Neuron (in vitro differentiated cells): Measurements from ENCODE around the gene CCL25.

Source experiments
- H2AFZ ChIP-seq: one replicate; pipeline ENCODE4 v1.6.1; 2013; ENCODE audit warnings: low read depth, mild to moderate bottlenecking, inconsistent platforms, low read length, moderate library complexity
- H3K27me3 ChIP-seq: one replicate; pipeline ENCODE4 v1.6.1; 2013; ENCODE audit warnings: low read length; ENCODE audit not compliant: insufficient read depth
- H3K36me3 ChIP-seq: one replicate; pipeline ENCODE4 v1.6.1; 2013; ENCODE audit warnings: low read length; ENCODE audit not compliant: insufficient read depth
- H3K4me1 ChIP-seq: one replicate; pipeline ENCODE4 v1.6.1; 2013; ENCODE audit warnings: low read length; ENCODE audit not compliant: insufficient read depth
- H3K4me3 ChIP-seq: 2 replicates; pipeline ENCODE4 v1.5.1; 2013; ENCODE audit warnings: mild to moderate bottlenecking, low read length, moderate library complexity
- H3K9me3 ChIP-seq: one replicate; pipeline ENCODE4 v1.6.1; 2013; ENCODE audit warnings: low read length

Gene CCL25

GRCh38 chr19:8056533-8056932 lies 4.0 kb downstream of the CCL25 start:
- Histone ChIP-seq H2AFZ (no peak overlapping the region), H3K4me1 (no peaks in the 10 kb centered on the region)

GRCh38 chr19:8057545-8058270 lies 5.1 kb downstream of the CCL25 start:
- Histone ChIP-seq H2AFZ (no peak overlapping the region), H3K4me3 (no peak overlapping the region), H3K27me3 (no peaks in the 10 kb centered on the region), H3K9me3 (no peaks in the 10 kb centered on the region), H3K4me1 (no peaks in the 10 kb centered on the region), H3K36me3 (no peaks in the 10 kb centered on the region)

More at GRCh38 chr19:8056533-8056932, 4.0 kb downstream of the CCL25 start:
- Histone ChIP-seq H3K36me3 (no peaks in the 10 kb centered on the region), H3K27me3 (no peaks in the 10 kb centered on the region), H3K9me3 (no peaks in the 10 kb centered on the region), H3K4me3 (no peak overlapping the region)

GRCh38 chr19:8064911-8065874 lies 12.6 kb downstream of the CCL25 start:
- Histone ChIP-seq H3K4me1 (no peaks in the 10 kb centered on the region), H3K9me3 (peaks cover 4% of the 10 kb centered on the region), H3K27me3 (no peaks in the 10 kb centered on the region), H2AFZ (no peak overlapping the region), H3K4me3 (no peak overlapping the region), H3K36me3 (no peaks in the 10 kb centered on the region)

- Histone ChIP-seq H3K4me1 (no peaks in the 10 kb centered on the region), H3K4me3 (no peak overlapping the region), H2AFZ (no peak overlapping the region), H3K9me3 (peaks cover 4% of the 10 kb centered on the region), H3K27me3 (no peaks in the 10 kb centered on the region), H3K36me3 (no peaks in the 10 kb centered on the region)
Observed at GRCh38 chr19:8065875-8066261, 13.3 kb downstream of the CCL25 start.

GRCh38 chr19:8069096-8069973 lies 16.8 kb downstream of the CCL25 start:
- Histone ChIP-seq H3K36me3 (peaks cover 2% of the 10 kb centered on the region), H2AFZ (no peak overlapping the region), H3K9me3 (peaks cover 4% of the 10 kb centered on the region), H3K4me1 (no peaks in the 10 kb centered on the region), H3K27me3 (no peaks in the 10 kb centered on the region), H3K4me3 (no peak overlapping the region)

- Histone ChIP-seq H3K4me3 (no peak overlapping the region), H3K4me1 (peaks cover 7% of the 10 kb centered on the region), H3K9me3 (peaks cover 4% of the 10 kb centered on the region), H3K36me3 (peaks cover 2% of the 10 kb centered on the region), H3K27me3 (no peaks in the 10 kb centered on the region), H2AFZ (no peak overlapping the region)
Observed at GRCh38 chr19:8071912-8072311, 19.4 kb downstream of the CCL25 start.

GRCh38 chr19:8074501-8074900 lies 21.9 kb downstream of the CCL25 start:
- H3K4me3 ChIP-seq: no peak overlapping the region
- no peak overlapping the region for H2AFZ ChIP-seq
- H3K9me3 ChIP-seq: no peaks in the 10 kb centered on the region
- no peaks in the 10 kb centered on the region for H3K27me3 ChIP-seq
- peaks cover 7% of the 10 kb centered on the region for H3K4me1 ChIP-seq
- peaks cover 2% of the 10 kb centered on the region for H3K36me3 ChIP-seq

- peaks cover 2% of the 10 kb centered on the region for H3K36me3 ChIP-seq
- no peaks in the 10 kb centered on the region for H3K9me3 ChIP-seq
- H3K4me1 ChIP-seq: peaks cover 7% of the 10 kb centered on the region
- H2AFZ ChIP-seq: no peak overlapping the region
- H3K27me3 ChIP-seq: no peaks in the 10 kb centered on the region
- H3K4me3 ChIP-seq: no peak overlapping the region
Observed at GRCh38 chr19:8075158-8076074, 22.9 kb downstream of the CCL25 start.

- Histone ChIP-seq H3K9me3 (no peaks in the 10 kb centered on the region), H3K4me3 (no peak overlapping the region), H3K27me3 (no peaks in the 10 kb centered on the region), H3K36me3 (no peaks in the 10 kb centered on the region), H3K4me1 (peaks cover 7% of the 10 kb centered on the region), H2AFZ (no peak overlapping the region)
Observed at GRCh38 chr19:8079988-8080387, 27.4 kb downstream of the CCL25 start.

GRCh38 chr19:8080832-8081231 lies 28.3 kb downstream of the CCL25 start:
- Histone ChIP-seq H3K4me3 (no peak overlapping the region), H3K4me1 (peaks cover 10% of the 10 kb centered on the region), H3K9me3 (no peaks in the 10 kb centered on the region), H3K27me3 (no peaks in the 10 kb centered on the region), H2AFZ (no peak overlapping the region), H3K36me3 (no peaks in the 10 kb centered on the region)

- Histone ChIP-seq H2AFZ (no peak overlapping the region), H3K27me3 (no peaks in the 10 kb centered on the region), H3K9me3 (no peaks in the 10 kb centered on the region), H3K36me3 (no peaks in the 10 kb centered on the region), H3K4me3 (no peak overlapping the region), H3K4me1 (peaks cover 14% of the 10 kb centered on the region)
Observed at GRCh38 chr19:8081569-8082550, 29.3 kb downstream of the CCL25 start.
